ENCODE results near the gene PLA2G4E.
A peak's percentile ranks its signal among the peaks of the same experiment; 100 is the strongest.

PLA2G4E gene

GRCh38 chr15:41966920-41967465, 53.8 kb downstream of the PLA2G4E start:
- FAIRE-seq: no peak
- peak; percentile 66; the same call in 1 of the 2 replicates for TF ChIP-seq POU2F2 (IDR thresholded peaks at IDR 0.05; ENCODE audit: low read depth, low read length)
- TF ChIP-seq POLR2A (IDR thresholded peaks at IDR 0.05; ENCODE audit: low read depth, low read length): peak; percentile 60
- TF ChIP-seq TAF1 (IDR thresholded peaks at IDR 0.05; ENCODE audit: low read depth, low read length): no peak
- no peak for TF ChIP-seq PAX5 (IDR thresholded peaks at IDR 0.05; ENCODE audit: insufficient read depth, low read length, severe bottlenecking)
- TF ChIP-seq POLR2AphosphoS5 (IDR thresholded peaks at IDR 0.05; ENCODE audit: low read depth, low read length): 0 out of 2 replicates have a peak, but pooled peaks have one; percentile 45
- no peak for DNase-seq (ENCODE audit: insufficient read length, low spot score)

- TF ChIP-seq POLR2A (IDR thresholded peaks at IDR 0.05; ENCODE audit: low read depth, low read length): no peak
- TF ChIP-seq SPI1 (IDR thresholded peaks at IDR 0.05; ENCODE audit: low read depth, low read length): no peak
- no peak for TF ChIP-seq PAX5 (IDR thresholded peaks at IDR 0.05; ENCODE audit: insufficient read depth, low read length, severe bottlenecking)
- TF ChIP-seq TAF1 (IDR thresholded peaks at IDR 0.05; ENCODE audit: low read depth, low read length): no peak
- no peak for TF ChIP-seq POLR2AphosphoS5 (IDR thresholded peaks at IDR 0.05; ENCODE audit: low read depth, low read length)
- TF ChIP-seq POU2F2 (IDR thresholded peaks at IDR 0.05; ENCODE audit: low read depth, low read length): no peak
- FAIRE-seq (no peak), DNase-seq (ENCODE audit: insufficient read length, low spot score) (no peak)
Observed at GRCh38 chr15:41966414-41966812, 54.4 kb downstream of the PLA2G4E start.

GRCh38 chr15:41965441-41966413, 55.1 kb downstream of the PLA2G4E start:
- TF ChIP-seq TAF1 (IDR thresholded peaks at IDR 0.05; ENCODE audit: low read depth, low read length) (no peak), PAX5 (IDR thresholded peaks at IDR 0.05; ENCODE audit: insufficient read depth, low read length, severe bottlenecking) (no peak), SPI1 (IDR thresholded peaks at IDR 0.05; ENCODE audit: low read depth, low read length) (no peak), POU2F2 (IDR thresholded peaks at IDR 0.05; ENCODE audit: low read depth, low read length) (no peak), POLR2A (IDR thresholded peaks at IDR 0.05; ENCODE audit: low read depth, low read length) (no peak), POLR2AphosphoS5 (IDR thresholded peaks at IDR 0.05; ENCODE audit: low read depth, low read length) (no peak)
- no peak for DNase-seq (ENCODE audit: insufficient read length, low spot score)
- FAIRE-seq: no peak

GRCh38 chr15:41961595-41962202, 59.1 kb downstream of the PLA2G4E start:
- FAIRE-seq (no peak), DNase-seq (ENCODE audit: insufficient read length, low spot score) (no peak)
- TF ChIP-seq POLR2AphosphoS5 (IDR thresholded peaks at IDR 0.05; ENCODE audit: low read depth, low read length) (no peak), PAX5 (IDR thresholded peaks at IDR 0.05; ENCODE audit: insufficient read depth, low read length, severe bottlenecking) (no peak), TAF1 (IDR thresholded peaks at IDR 0.05; ENCODE audit: low read depth, low read length) (no peak), POLR2A (IDR thresholded peaks at IDR 0.05; ENCODE audit: low read depth, low read length) (no peak), POU2F2 (IDR thresholded peaks at IDR 0.05; ENCODE audit: low read depth, low read length) (no peak), SPI1 (IDR thresholded peaks at IDR 0.05; ENCODE audit: low read depth, low read length) (no peak)

GRCh38 chr15:41961001-41961518, 59.8 kb downstream of the PLA2G4E start:
- TF ChIP-seq POLR2AphosphoS5 (IDR thresholded peaks at IDR 0.05; ENCODE audit: low read depth, low read length) (no peak), TAF1 (IDR thresholded peaks at IDR 0.05; ENCODE audit: low read depth, low read length) (no peak), SPI1 (IDR thresholded peaks at IDR 0.05; ENCODE audit: low read depth, low read length) (no peak), PAX5 (IDR thresholded peaks at IDR 0.05; ENCODE audit: insufficient read depth, low read length, severe bottlenecking) (no peak), POLR2A (IDR thresholded peaks at IDR 0.05; ENCODE audit: low read depth, low read length) (no peak), POU2F2 (IDR thresholded peaks at IDR 0.05; ENCODE audit: low read depth, low read length) (no peak)
- DNase-seq (ENCODE audit: insufficient read length, low spot score) (no peak), FAIRE-seq (no peak)

- DNase-seq (ENCODE audit: insufficient read length, low spot score) (no peak), FAIRE-seq (no peak)
- TF ChIP-seq TAF1 (IDR thresholded peaks at IDR 0.05; ENCODE audit: low read depth, low read length) (no peak), POLR2A (IDR thresholded peaks at IDR 0.05; ENCODE audit: low read depth, low read length) (no peak), POU2F2 (IDR thresholded peaks at IDR 0.05; ENCODE audit: low read depth, low read length) (no peak), POLR2AphosphoS5 (IDR thresholded peaks at IDR 0.05; ENCODE audit: low read depth, low read length) (no peak), PAX5 (IDR thresholded peaks at IDR 0.05; ENCODE audit: insufficient read depth, low read length, severe bottlenecking) (no peak), SPI1 (IDR thresholded peaks at IDR 0.05; ENCODE audit: low read depth, low read length) (no peak)
Observed at GRCh38 chr15:41958002-41958420, 62.8 kb downstream of the PLA2G4E start.

- TF ChIP-seq POU2F2 (IDR thresholded peaks at IDR 0.05; ENCODE audit: low read depth, low read length) (no peak), POLR2A (IDR thresholded peaks at IDR 0.05; ENCODE audit: low read depth, low read length) (peak; percentile 11; the same call in 1 of the 2 replicates)
- FAIRE-seq: peak; percentile 70
- peak; percentile 34 for DNase-seq (ENCODE audit: insufficient read length, low spot score)
Observed at GRCh38 chr15:41957021-41957897, 63.6 kb downstream of the PLA2G4E start.

- TF ChIP-seq POLR2A (IDR thresholded peaks at IDR 0.05; ENCODE audit: low read depth, low read length) (no peak), POU2F2 (IDR thresholded peaks at IDR 0.05; ENCODE audit: low read depth, low read length) (no peak), PAX5 (IDR thresholded peaks at IDR 0.05; ENCODE audit: insufficient read depth, low read length, severe bottlenecking) (no peak), POLR2AphosphoS5 (IDR thresholded peaks at IDR 0.05; ENCODE audit: low read depth, low read length) (no peak), TAF1 (IDR thresholded peaks at IDR 0.05; ENCODE audit: low read depth, low read length) (no peak), SPI1 (IDR thresholded peaks at IDR 0.05; ENCODE audit: low read depth, low read length) (no peak)
- FAIRE-seq: no peak
- no peak for DNase-seq (ENCODE audit: insufficient read length, low spot score)
Observed at GRCh38 chr15:41955807-41956525, 64.9 kb downstream of the PLA2G4E start.
